GM19468 (cell line): ENCODE data around the gene KLK3.
A peak's percentile ranks its signal among the peaks of the same experiment; 100 is the strongest.
"Not testable (repeated sequence)": the region's sequence is repeated elsewhere in the genome, so short reads cannot be mapped to it uniquely, and the experiment has no call there.

ENCODE experiments used
- ATAC-seq: cut with Tn5 transposase; IDR thresholded peaks from one replicate; pipeline ENCODE4 v1.9.1; 2021; ENCODE audit warnings: mild to moderate bottlenecking, moderate library complexity, moderate number of reproducible peaks; ENCODE audit not compliant: unreplicated experiment; ENCODE audit errors: extremely low read depth

The KLK3 gene

GRCh38 chr19:50896089-50896590 lies 41.4 kb downstream of the KLK3 start:
- not testable (repeated sequence) for ATAC-seq

GRCh38 chr19:50896591-50897190 lies 42.0 kb downstream of the KLK3 start:
- ATAC-seq = peak; percentile 42

- ATAC-seq = no peak
Observed at GRCh38 chr19:50897191-50897607, 42.5 kb downstream of the KLK3 start.

- ATAC-seq = no peak
Observed at GRCh38 chr19:50897612-50898011, 42.9 kb downstream of the KLK3 start.

GRCh38 chr19:50898018-50898417 lies 43.3 kb downstream of the KLK3 start:
- no peak for ATAC-seq

DNA sequence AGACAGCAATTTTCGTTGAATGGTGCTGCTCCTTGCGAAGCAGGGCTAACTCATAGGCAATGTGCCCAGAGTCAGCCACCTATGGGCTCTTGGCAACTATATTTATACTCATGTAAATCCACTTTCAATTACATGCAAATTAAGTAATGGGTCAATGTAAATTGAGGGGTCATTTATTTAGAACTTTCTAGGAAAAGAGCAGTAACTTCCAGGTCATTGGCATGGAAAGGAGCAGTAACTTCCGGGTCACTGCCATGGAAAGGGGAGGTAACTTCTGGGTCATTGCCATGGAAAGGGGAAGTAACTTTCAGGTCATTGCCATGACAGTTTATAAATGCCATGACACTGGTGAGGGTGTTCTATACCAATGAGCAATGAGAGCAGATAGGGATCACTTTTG lies 44.9 kb downstream of the KLK3 start:
- ATAC-seq = no peak

DNA sequence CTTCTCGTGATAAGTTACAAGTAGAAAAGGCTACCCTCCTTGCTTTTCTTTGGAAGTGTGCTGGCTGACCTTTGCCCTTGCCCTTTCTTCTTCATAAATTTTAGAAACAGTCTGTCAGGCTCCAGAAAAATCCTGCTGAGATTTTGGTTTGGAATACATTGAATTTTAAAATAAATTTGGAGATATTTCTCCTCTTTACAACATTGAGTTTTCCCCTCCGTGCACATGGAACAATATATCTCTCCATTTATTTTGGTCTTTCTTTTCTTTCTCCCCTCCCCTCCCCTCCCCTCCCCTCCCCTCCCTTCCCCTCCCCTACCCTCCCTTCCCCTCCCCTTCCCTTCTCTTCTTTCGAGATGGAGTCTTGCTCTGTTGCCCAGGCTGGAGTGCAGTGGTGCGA lies 47.9 kb downstream of the KLK3 start:
- ATAC-seq = no peak

- no peak for ATAC-seq
Observed at GRCh38 chr19:50906217-50906616, 51.5 kb downstream of the KLK3 start.

- no peak for ATAC-seq
Observed at GRCh38 chr19:50908336-50908735, 53.6 kb downstream of the KLK3 start.

GRCh38 chr19:50909240-50910070 lies 54.7 kb downstream of the KLK3 start:
- no peak for ATAC-seq
